K562 (cell line): ENCODE measurements around the gene SERTAD2. TPM values are rescaled to one million over a fixed set of nuclear protein-coding genes. Genes with fewer than 3 reads are reported as not detected.

Source experiments
- ARHGAP35 ChIP-seq: fragments of 450-650 bp; IDR thresholded peaks from 2 replicates; pipeline ENCODE4 v1.6.1; 2018; ENCODE audit not compliant: partially characterized antibody
- ATF2 ChIP-seq: sonication (generic); formaldehyde crosslinking; IDR thresholded peaks from 2 replicates; pipeline ENCODE4 v1.8.1; 2022; ENCODE audit warnings: missing genetic modification reagents
- CCAR2 ChIP-seq: fragments of 200-400 bp; formaldehyde crosslinking; IDR thresholded peaks from 2 replicates; pipeline ENCODE4 v1.6.1; 2017; ENCODE audit warnings: mild to moderate bottlenecking, low read depth, low read length
- CEBPG ChIP-seq, 3 experiments: fragments of 200-800 bp in 1 of 3; sonication (Bioruptor generic) in 1 of 3; sonication (generic) in 1 of 3; formaldehyde crosslinking in 1 of 3; IDR thresholded peaks in 2 of 3; conservative IDR thresholded peaks in 1 of 3; 2 replicates each; pipeline versions ENCODE4 v1.6.1 to v1.8.0; 2016 to 2022; ENCODE audit warnings: missing compliant biosample characterization in 2 of 3, missing genetic modification characterization in 2 of 3, mild to moderate bottlenecking in 1 of 3, missing genetic modification reagents in 1 of 3
- CGGBP1 ChIP-seq: fragments of 250-450 bp; sonication (Bioruptor Pico); IDR thresholded peaks from 2 replicates; pipeline ENCODE4 v1.9.0; 2021; ENCODE audit warnings: mild to moderate bottlenecking
- GATAD2B ChIP-seq: fragments of 450-650 bp; IDR thresholded peaks from 2 replicates; pipeline ENCODE4 v1.6.1; 2017; ENCODE audit warnings: mild to moderate bottlenecking, borderline replicate concordance
- L3MBTL2 ChIP-seq: fragments of 450-650 bp; IDR thresholded peaks from 2 replicates; pipeline ENCODE4 v1.6.1; 2016; ENCODE audit warnings: mild to moderate bottlenecking, moderate library complexity
- MAX ChIP-seq: sonication (generic); formaldehyde crosslinking; IDR thresholded peaks from 2 replicates; pipeline ENCODE4 v1.9.0; 2022; ENCODE audit warnings: mild to moderate bottlenecking, missing genetic modification reagents
- MTA2 ChIP-seq: fragments of 450-650 bp; IDR thresholded peaks from 2 replicates; pipeline ENCODE4 v1.6.1; 2016; ENCODE audit warnings: low read depth
- NKRF ChIP-seq: fragments of 450-650 bp; IDR thresholded peaks from 2 replicates; pipeline ENCODE4 v1.6.1; 2016; ENCODE audit warnings: borderline replicate concordance
- PRMT5 ChIP-seq: sonication (generic); formaldehyde crosslinking; IDR thresholded peaks from 2 replicates; pipeline ENCODE4 v1.5.0; 2020; ENCODE audit warnings: missing genetic modification reagents
- SIN3A ChIP-seq, 2 experiments: fragments of 150-350 bp in 1 of 2; IDR thresholded peaks; 2 replicates each; pipeline ENCODE4 v1.6.1; 2011 to 2016; ENCODE audit warnings: borderline replicate concordance in 2 of 2, low read depth in 2 of 2, low read length in 2 of 2, mild to moderate bottlenecking in 2 of 2, moderate library complexity in 2 of 2; ENCODE audit not compliant: control insufficient read depth in 1 of 2
- SRSF9 ChIP-seq: fragments of 200-400 bp; formaldehyde crosslinking; IDR thresholded peaks from 2 replicates; pipeline ENCODE4 v1.6.1; 2017; ENCODE audit warnings: low read depth, low read length, borderline replicate concordance
- TFAM ChIP-seq: fragments of 250-450 bp; sonication (Bioruptor Pico); conservative IDR thresholded peaks from 2 replicates; pipeline ENCODE4 v1.5.0; 2021; ENCODE audit warnings: mild to moderate bottlenecking, moderate library complexity
- USF1 ChIP-seq: sonication (generic); formaldehyde crosslinking; IDR thresholded peaks from 2 replicates; pipeline ENCODE4 v1.9.0; 2022; ENCODE audit warnings: mild to moderate bottlenecking, missing genetic modification reagents
- ZNF134 ChIP-seq: fragments of 250-450 bp; sonication (Bioruptor Pico); conservative IDR thresholded peaks from 2 replicates; pipeline ENCODE4 v1.4.0; 2020
- ZNF224 ChIP-seq: sonication (generic); formaldehyde crosslinking; IDR thresholded peaks from 2 replicates; pipeline ENCODE4 v1.8.0; 2022; ENCODE audit warnings: mild to moderate bottlenecking, missing genetic modification reagents
- ZNF239 ChIP-seq: fragments of 250-450 bp; sonication (Bioruptor Pico); IDR thresholded peaks from 2 replicates; pipeline ENCODE4 v1.4.0; 2020; ENCODE audit warnings: mild to moderate bottlenecking
- ZNF316 ChIP-seq: fragments of 450-650 bp; IDR thresholded peaks from 2 replicates; pipeline ENCODE4 v1.6.1; 2016
- ZNF398 ChIP-seq: fragments of 250-450 bp; sonication (Bioruptor Pico); IDR thresholded peaks from 2 replicates; pipeline ENCODE4 v1.8.0; 2021; ENCODE audit warnings: moderate library complexity, mild to moderate bottlenecking, inconsistent platforms
- ZNF778 ChIP-seq: fragments of 450-650 bp; formaldehyde crosslinking; IDR thresholded peaks from 2 replicates; pipeline ENCODE4 v1.4.0; 2020; ENCODE audit warnings: mild to moderate bottlenecking, moderate library complexity
- polyA plus RNA-seq, 8 experiments: library from polyadenylated mRNA; depleted of rRNA in 4 of 8; stranded (reverse) in 5 of 8; unstranded in 3 of 8; fragments of >200 nt; fragmentation: Nextera tagmentation in 2 of 8; fragmentation: Illumina TruSeq in 1 of 8; extraction: Ambion mirVana in 2 of 8; extraction: Trizol in 1 of 8; gene quantifications; 2 replicates each; pipeline versions ENCODE4 v1.2.1 to v1.2.3, GENCODE V29; 2011 to 2014; ENCODE audit warnings: inconsistent platforms in 1 of 8, missing spikeins in 1 of 8
- total RNA-seq, 7 experiments: library from RNA; depleted of rRNA in 6 of 7; stranded (reverse); fragments of >200 nt in 6 of 7; fragmentation: Illumina TruSeq in 2 of 7; extraction: Trizol in 2 of 7; gene quantifications; 2 replicates each; pipeline versions ENCODE4 v1.2.1 to v1.2.3, GENCODE V29; 2011 to 2021; ENCODE audit warnings: low replicate concordance in 1 of 7

Gene SERTAD2
- total and polyA plus RNA-seq, 9 of the 15 experiments (the other 6 are each of a cell fraction or from before 2014, with no cell fraction given), result 3.0 to 12.5 (median 6.1) TPM

- TF ChIP-seq L3MBTL2 (peak; percentile 65; the same call in 1 of the 2 replicates), ZNF778 (CRISPR knock-in tag) (no peak), USF1 (CRISPR knock-in tag) (peak; percentile 35; the same call in 1 of the 2 replicates), GATAD2B (peak; percentile 76), ZNF239 (CRISPR knock-in tag) (no peak), ZNF134 (CRISPR knock-in tag) (no peak), ZNF224 (CRISPR knock-in tag) (no peak), ZNF398 (CRISPR knock-in tag) (no peak), TFAM (CRISPR knock-in tag) (no peak), PRMT5 (no peak), NKRF (no peak), SIN3A (IDR thresholded peaks at IDR 0.05; ENCODE audit: borderline replicate concordance in 2 of 2, control insufficient read depth in 1 of 2, low read depth in 2 of 2, low read length in 2 of 2) (no peak; a peak in 1 of 4 replicates), MAX (CRISPR knock-in tag) (peak; percentile 50; the same call in 1 of the 2 replicates), ARHGAP35 (no peak), MTA2 (no peak), CEBPG (CRISPR knock-in tag; IDR thresholded peaks at IDR 0.05) (peak; percentile 42; the same call in 1 of the 2 replicates), CEBPG (tag; conservative IDR thresholded peaks at IDR 0.05 in 1 of 2, IDR thresholded peaks at IDR 0.05 in 1 of 2) (peak in 1 of 2 experiments; percentile 56; a peak in 1 of 4 replicates), ZNF316 (no peak), ATF2 (no peak), CCAR2 (no peak), CGGBP1 (peak; percentile 73), SRSF9 (no peak)
Measured at GRCh38 chr2:64654063-64654811, 524 bp upstream of the SERTAD2 start (continued).
